Measurements from ENCODE around the gene MAD1L1.

DNA sequence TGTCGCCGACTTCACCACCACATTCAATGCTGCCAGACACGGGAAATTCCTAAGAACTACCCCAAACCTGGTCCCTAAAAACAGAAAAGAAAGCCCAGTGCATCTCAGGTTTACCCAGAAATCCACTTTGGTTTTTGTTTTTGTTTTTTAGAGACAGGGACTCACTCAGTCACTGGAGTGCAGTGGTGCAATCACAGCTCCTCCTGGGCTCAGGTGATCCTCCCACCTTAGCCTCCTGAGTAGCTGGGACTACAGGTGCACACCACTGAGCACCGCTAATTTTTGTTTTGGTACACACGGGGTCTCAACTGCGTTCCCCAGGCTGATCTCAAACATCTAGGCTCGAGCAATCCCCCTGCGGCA is 22.8 kb downstream of the MAD1L1 start:
- TF ChIP-seq EZH2 (IDR thresholded peaks at IDR 0.05; ENCODE audit: insufficient read depth, poor library complexity, severe bottlenecking) (no peak), EZH2phosphoT487 (IDR thresholded peaks at IDR 0.05; ENCODE audit: insufficient read depth, low read depth) (no peak)
